Smooth muscle cell (in vitro differentiated cells): Measurements from ENCODE around the gene NFIL3. TPM values are rescaled to one million over a fixed set of nuclear protein-coding genes. Genes with fewer than 3 reads are reported as not detected.

Source experiments
- DNase-seq: peaks from one replicate; lab custom pipeline; 2025; ENCODE audit not compliant: unreplicated experiment; lab: John Stamatoyannopoulos, UW
- H2AFZ ChIP-seq: fragments of 200-600 bp; sonication (generic); 2 replicates; pipeline ENCODE4 v1.6.0; 2016; ENCODE audit warnings: antibody characterized with exemption, low read depth, mild to moderate bottlenecking
- H3F3A ChIP-seq: fragments of 200-600 bp; sonication (generic); 2 replicates; pipeline ENCODE4 v1.6.0; 2017; ENCODE audit warnings: antibody characterized with exemption, low read depth
- H3K27ac ChIP-seq: fragments of 200-600 bp; sonication (generic); 2 replicates; pipeline ENCODE4 v1.5.1; 2016; ENCODE audit warnings: low read depth, mild to moderate bottlenecking
- H3K27me3 ChIP-seq: fragments of 200-600 bp; sonication (generic); 2 replicates; pipeline ENCODE4 v1.6.1; 2016; ENCODE audit warnings: low read depth, mild to moderate bottlenecking
- H3K36me3 ChIP-seq: fragments of 200-600 bp; sonication (generic); 2 replicates; pipeline ENCODE4 v1.5.1; 2016; ENCODE audit warnings: low read depth
- H3K4me1 ChIP-seq: fragments of 200-600 bp; sonication (generic); 2 replicates; pipeline ENCODE4 v1.5.1; 2016; ENCODE audit warnings: low read depth
- H3K4me2 ChIP-seq: fragments of 200-600 bp; sonication (generic); 2 replicates; pipeline ENCODE4 v1.6.0; 2016; ENCODE audit warnings: mild to moderate bottlenecking
- H3K4me3 ChIP-seq: fragments of 200-600 bp; sonication (generic); 2 replicates; pipeline ENCODE4 v1.5.1; 2016; ENCODE audit warnings: mild to moderate bottlenecking
- H3K79me2 ChIP-seq: fragments of 200-600 bp; sonication (generic); 2 replicates; pipeline ENCODE4 v1.6.0; 2016; ENCODE audit warnings: low read depth, mild to moderate bottlenecking
- H3K9ac ChIP-seq: fragments of 200-600 bp; sonication (generic); 2 replicates; pipeline ENCODE4 v1.6.0; 2016; ENCODE audit warnings: low read depth
- H3K9me3 ChIP-seq: fragments of 200-600 bp; sonication (generic); replicated peaks from 2 replicates; pipeline ENCODE4 v1.5.1; 2016; ENCODE audit warnings: low read depth
- H4K20me1 ChIP-seq: fragments of 200-600 bp; sonication (generic); 2 replicates; pipeline ENCODE4 v1.6.0; 2016; ENCODE audit warnings: low read depth
- CTCF ChIP-seq: fragments of 200-600 bp; sonication (generic); IDR thresholded peaks from 2 replicates; pipeline ENCODE4 v1.5.1; 2017; ENCODE audit warnings: borderline replicate concordance, mild to moderate bottlenecking, antibody characterized with exemption; ENCODE audit not compliant: insufficient read depth, poor library complexity, severe bottlenecking
- WGBS: methylation state at CpG from one replicate; pipeline ENCODE4 v1.1.7; 2016; ENCODE audit warnings: low lambda C conversion rate; 5-methylcytosine and 5-hydroxymethylcytosine counted together
- polyA plus RNA-seq: library from polyadenylated mRNA; unstranded; fragments of >200 nt; fragmentation: Nextera tagmentation; extraction: Ambion mirVana; gene quantifications from 2 replicates; pipeline ENCODE4 v1.2.1, GENCODE V29; 2016
- total RNA-seq: library from RNA; depleted of rRNA; stranded (reverse); fragments of >200 nt; gene quantifications from 2 replicates; pipeline ENCODE4 v1.2.3, GENCODE V29; 2014

The NFIL3 gene
- total and polyA plus RNA-seq, 2 experiments from 2014 or later, result 36.4 to 60.7 TPM

DNA sequence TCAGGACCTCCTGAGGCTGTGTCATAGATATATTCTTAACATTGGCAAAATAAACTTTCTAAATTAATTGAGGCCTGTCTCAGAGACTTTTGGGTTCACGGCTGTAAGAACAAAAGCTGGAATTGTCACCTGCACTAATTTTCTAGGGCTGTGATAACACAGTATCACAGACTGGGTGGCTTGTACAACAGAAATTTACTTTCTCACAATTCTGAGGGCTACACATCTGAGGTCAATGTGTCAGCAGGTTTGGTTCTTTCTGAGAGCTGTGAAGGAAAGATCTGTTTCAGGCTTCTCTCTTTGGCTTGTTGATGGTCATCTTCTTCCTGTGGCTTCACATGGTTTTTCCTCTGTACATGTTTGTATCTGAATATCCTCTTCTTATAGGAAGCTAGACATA is 29.2 kb upstream of the NFIL3 start:
- Histone ChIP-seq H3K9ac (no peak overlapping the region), H3K4me2 (no peak overlapping the region)
- 96% methylated on average over 1 of the region's 1 CpG for WGBS

DNA sequence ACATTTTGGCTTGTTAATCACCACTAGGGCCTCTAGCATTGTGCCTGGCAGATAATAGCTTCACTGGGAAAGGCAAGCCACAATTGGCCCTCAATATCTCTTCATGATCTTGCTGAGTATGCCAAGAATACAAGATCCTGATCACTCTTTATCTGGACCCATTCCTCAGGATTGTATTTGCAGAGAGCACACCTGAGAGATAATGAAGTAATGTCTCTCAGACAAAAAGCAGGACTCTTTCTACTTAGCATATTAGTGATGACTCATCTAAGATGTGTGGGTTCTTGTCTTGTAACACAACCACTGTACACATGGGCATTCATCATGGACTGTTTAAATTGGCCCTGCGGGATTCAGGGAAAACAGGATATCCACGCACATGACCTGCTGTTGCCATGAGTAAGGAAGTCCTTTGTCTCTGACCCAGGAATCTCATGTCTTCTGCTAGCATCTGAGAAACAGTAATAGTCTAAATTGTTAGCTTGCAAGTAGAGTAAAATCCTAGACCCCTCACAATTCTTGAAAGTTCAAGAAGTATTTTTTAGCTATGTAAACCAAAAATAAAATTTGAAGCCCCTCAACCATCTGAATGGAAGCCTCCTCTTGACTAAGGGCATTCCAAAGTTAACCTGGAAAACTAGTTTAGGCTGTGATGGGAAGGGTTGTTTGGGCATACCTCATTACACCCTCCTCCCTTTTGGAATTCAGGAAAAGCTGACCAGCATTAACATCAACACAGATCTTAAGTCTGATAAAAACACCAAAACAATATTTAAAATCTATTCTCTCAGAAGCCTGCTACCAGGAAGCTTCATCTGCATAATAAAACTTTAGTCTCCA is 28.0 kb upstream of the NFIL3 start:
- WGBS, result 68% methylated on average over 2 of the region's 2 CpGs
- DNase-seq, result no peak
- no peaks in the 10 kb centered on the region for H3K4me1 ChIP-seq
- H3K79me2 ChIP-seq, result no peaks in the 10 kb centered on the region
- H3K9me3 ChIP-seq, result no peaks in the 10 kb centered on the region
- H2AFZ ChIP-seq, result no peak overlapping the region
- TF ChIP-seq CTCF, result no peak
- no peaks in the 10 kb centered on the region for H3K27me3 ChIP-seq
- no peaks in the 10 kb centered on the region for H3F3A ChIP-seq
- H3K4me2 ChIP-seq, result no peak overlapping the region
- no peak overlapping the region for H3K27ac ChIP-seq
- H3K9ac ChIP-seq, result no peak overlapping the region
- no peaks in the 10 kb centered on the region for H4K20me1 ChIP-seq
- H3K36me3 ChIP-seq, result no peaks in the 10 kb centered on the region
- no peak overlapping the region for H3K4me3 ChIP-seq

More for the DNA sequence above, 29.2 kb upstream of the NFIL3 start:
- no peak overlapping the region for H2AFZ ChIP-seq
- H3K4me1 ChIP-seq, result no peaks in the 10 kb centered on the region
- no peak for TF ChIP-seq CTCF
- H3K27ac ChIP-seq, result no peak overlapping the region
- no peaks in the 10 kb centered on the region for H3K36me3 ChIP-seq
- H3K9me3 ChIP-seq, result no peaks in the 10 kb centered on the region
- H3K4me3 ChIP-seq, result no peak overlapping the region
- DNase-seq, result no peak
- H3K27me3 ChIP-seq, result no peaks in the 10 kb centered on the region
- no peaks in the 10 kb centered on the region for H3F3A ChIP-seq
- H3K79me2 ChIP-seq, result no peaks in the 10 kb centered on the region
- no peaks in the 10 kb centered on the region for H4K20me1 ChIP-seq

DNA sequence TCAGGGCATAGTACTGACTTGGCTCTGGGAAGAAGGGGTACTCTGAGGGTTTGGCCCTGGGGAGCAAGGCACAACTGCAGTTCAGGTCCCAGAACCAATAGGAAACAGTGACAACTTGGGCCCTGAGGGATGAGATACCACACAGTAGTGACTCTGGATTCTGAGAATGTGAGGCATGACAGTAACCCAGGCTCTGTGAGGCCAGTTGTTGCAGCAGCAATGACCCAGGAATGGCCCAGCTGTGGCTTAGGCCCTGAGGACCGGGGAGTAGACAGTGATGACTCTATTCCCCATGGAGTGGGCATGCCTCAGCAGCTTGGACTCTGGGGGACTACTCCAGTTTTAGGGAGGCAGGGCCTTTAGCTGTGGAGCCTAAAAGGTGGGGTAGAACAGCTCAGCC is 21.5 kb upstream of the NFIL3 start:
- peaks cover 6% of the 10 kb centered on the region for H3K9me3 ChIP-seq
- no peaks in the 10 kb centered on the region for H3K27me3 ChIP-seq
- no peak for DNase-seq
- no peaks in the 10 kb centered on the region for H4K20me1 ChIP-seq
- WGBS, result 47% methylated on average over 1 of the region's 1 CpG
- H3K79me2 ChIP-seq, result no peaks in the 10 kb centered on the region
- H3K4me1 ChIP-seq, result no peaks in the 10 kb centered on the region
- no peak overlapping the region for H3K4me3 ChIP-seq
- no peak overlapping the region for H3K4me2 ChIP-seq
- H2AFZ ChIP-seq, result no peak overlapping the region
- TF ChIP-seq CTCF, result no peak
- H3F3A ChIP-seq, result no peaks in the 10 kb centered on the region
- H3K36me3 ChIP-seq, result no peaks in the 10 kb centered on the region
- no peak overlapping the region for H3K27ac ChIP-seq
- H3K9ac ChIP-seq, result no peak overlapping the region

- no peak overlapping the region for H3K4me3 ChIP-seq
- H4K20me1 ChIP-seq, result no peaks in the 10 kb centered on the region
- no peaks in the 10 kb centered on the region for H3K79me2 ChIP-seq
- no peaks in the 10 kb centered on the region for H3K36me3 ChIP-seq
- H3K4me2 ChIP-seq, result no peak overlapping the region
- no peaks in the 10 kb centered on the region for H3F3A ChIP-seq
- no peaks in the 10 kb centered on the region for H3K4me1 ChIP-seq
- TF ChIP-seq CTCF, result no peak
- no peak overlapping the region for H2AFZ ChIP-seq
- H3K9ac ChIP-seq, result no peak overlapping the region
- H3K9me3 ChIP-seq, result peaks cover 6% of the 10 kb centered on the region
- H3K27me3 ChIP-seq, result no peaks in the 10 kb centered on the region
- no peak for DNase-seq
- H3K27ac ChIP-seq, result no peak overlapping the region
Measured at GRCh38 chr9:91443994-91444392, 20.4 kb upstream of the NFIL3 start.
